ENCODE data around the gene TBCK.

The TBCK gene

GRCh38 chr4:106315968-106316772 is at the start of gene TBCK, which contains the start of gene AIMP1:
TSS of gene TBCK (minus strand) at chr4:106316209. CDS start at chr4:106308960, 7,249 bp downstream.
TSS of gene AIMP1 (plus strand) at chr4:106316550. CDS start at chr4:106325010, 8,460 bp downstream.
- Mint-ChIP-seq H3K27ac (peak within 1 kb of the TSS in 1 of 2 donors; percentile 29), H3K4me3 (no peak within 1 kb of the TSS), H3K9me3 (no peaks in the 10 kb centered on the region), H3K4me1 (peaks cover 42% of the 10 kb centered on the region), H3K27me3 (no peaks in the 10 kb centered on the region)
- ATAC-seq (peak; percentile 93), DNase-seq (peak; percentile 84 to 89)

- H3K9me3 Mint-ChIP-seq, result no peaks in the 10 kb centered on the region
- H3K4me3 Mint-ChIP-seq, result no peak overlapping the region
- no peaks in the 10 kb centered on the region for H3K4me1 Mint-ChIP-seq
- ATAC-seq (no peak), DNase-seq (no peak)
- H3K27me3 Mint-ChIP-seq, result peaks cover 9% of the 10 kb centered on the region
- H3K27ac Mint-ChIP-seq, result no peak overlapping the region
Observed at GRCh38 chr4:106365613-106366012, 49.6 kb upstream of the TBCK start.

GRCh38 chr4:106364282-106364681 is 48.3 kb upstream of the TBCK start:
- H3K27ac Mint-ChIP-seq, result no peak overlapping the region
- no peak overlapping the region for H3K4me3 Mint-ChIP-seq
- H3K9me3 Mint-ChIP-seq, result no peaks in the 10 kb centered on the region
- no peaks in the 10 kb centered on the region for H3K4me1 Mint-ChIP-seq
- no peaks in the 10 kb centered on the region for H3K27me3 Mint-ChIP-seq
- DNase-seq (no peak), ATAC-seq (no peak)

GRCh38 chr4:106362086-106362825 is 46.2 kb upstream of the TBCK start:
- Mint-ChIP-seq H3K4me1 (no peaks in the 10 kb centered on the region), H3K27ac (no peak overlapping the region), H3K4me3 (no peak overlapping the region), H3K9me3 (peaks cover 0 to 4% of the 10 kb centered on the region in 2 donors), H3K27me3 (no peaks in the 10 kb centered on the region)
- no peak for ATAC-seq
- DNase-seq, result no peak

- ATAC-seq (no peak), DNase-seq (no peak)
- Mint-ChIP-seq H3K4me3 (no peak overlapping the region), H3K27me3 (no peaks in the 10 kb centered on the region), H3K9me3 (peaks cover 0 to 4% of the 10 kb centered on the region in 2 donors), H3K27ac (no peak overlapping the region), H3K4me1 (no peaks in the 10 kb centered on the region)
Observed at GRCh38 chr4:106358899-106359298, 42.9 kb upstream of the TBCK start.

DNA sequence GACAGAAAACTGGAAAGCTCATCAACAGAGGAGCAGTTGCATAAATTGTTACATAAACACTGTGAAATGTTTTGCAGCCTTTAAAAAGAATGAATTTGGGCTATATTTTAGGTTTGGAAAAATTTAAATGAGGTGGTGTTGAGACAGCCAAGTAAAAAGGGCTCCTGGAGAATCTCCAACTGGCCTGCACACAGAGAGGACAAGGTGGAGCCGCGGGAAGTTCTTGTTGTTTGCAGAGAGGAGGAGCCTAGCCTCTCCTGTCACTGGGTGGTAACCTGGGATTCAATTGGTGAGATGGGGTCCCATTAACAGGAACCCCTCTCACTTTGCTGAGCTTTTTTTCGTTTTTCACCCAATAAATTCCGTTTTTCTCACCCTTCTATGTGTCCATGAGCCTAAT is 39.2 kb upstream of the TBCK start:
- ATAC-seq (no peak), DNase-seq (no peak)
- no peaks in the 10 kb centered on the region for H3K27me3 Mint-ChIP-seq
- H3K9me3 Mint-ChIP-seq, result peaks cover 0 to 4% of the 10 kb centered on the region in 2 donors
- H3K27ac Mint-ChIP-seq, result no peak overlapping the region
- H3K4me1 Mint-ChIP-seq, result no peaks in the 10 kb centered on the region
- no peak overlapping the region for H3K4me3 Mint-ChIP-seq

DNA sequence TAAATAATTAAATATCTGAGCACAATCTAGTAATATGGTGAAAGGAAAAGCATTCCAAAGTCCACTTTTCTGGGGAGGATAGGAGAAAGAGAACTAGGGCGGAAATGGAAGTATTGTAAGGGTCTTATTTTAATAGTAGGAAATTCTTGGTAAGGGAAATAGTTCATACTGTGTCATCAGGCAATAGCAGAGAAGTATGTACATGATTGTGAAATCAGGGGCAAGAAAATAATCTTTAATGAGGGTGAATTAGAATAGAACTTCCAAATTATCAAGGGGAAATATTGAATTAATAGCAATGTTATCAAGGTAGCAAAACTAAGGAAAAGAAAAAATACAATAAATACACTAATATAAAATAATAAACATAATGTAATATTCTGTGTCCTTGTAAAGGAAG is 37.8 kb upstream of the TBCK start:
- Mint-ChIP-seq H3K4me3 (no peak overlapping the region), H3K9me3 (peaks cover 0 to 4% of the 10 kb centered on the region in 2 donors), H3K4me1 (no peaks in the 10 kb centered on the region), H3K27me3 (no peaks in the 10 kb centered on the region), H3K27ac (no peak overlapping the region)
- DNase-seq (no peak), ATAC-seq (no peak)

GRCh38 chr4:106351016-106351415 is 35.0 kb upstream of the TBCK start:
- DNase-seq, result no peak

GRCh38 chr4:106347167-106347566 is 31.2 kb upstream of the TBCK start:
- Mint-ChIP-seq H3K27ac (no peak overlapping the region), H3K4me1 (peaks cover 21% of the 10 kb centered on the region), H3K27me3 (no peaks in the 10 kb centered on the region), H3K9me3 (no peaks in the 10 kb centered on the region), H3K4me3 (no peak overlapping the region)
- ATAC-seq (no peak), DNase-seq (no peak)

More at GRCh38 chr4:106351016-106351415, 35.0 kb upstream of the TBCK start:
- H3K9me3 Mint-ChIP-seq, result no peaks in the 10 kb centered on the region
- no peak overlapping the region for H3K4me3 Mint-ChIP-seq
- ATAC-seq, result no peak
- no peaks in the 10 kb centered on the region for H3K4me1 Mint-ChIP-seq
- H3K27ac Mint-ChIP-seq, result no peak overlapping the region
- no peaks in the 10 kb centered on the region for H3K27me3 Mint-ChIP-seq

DNA sequence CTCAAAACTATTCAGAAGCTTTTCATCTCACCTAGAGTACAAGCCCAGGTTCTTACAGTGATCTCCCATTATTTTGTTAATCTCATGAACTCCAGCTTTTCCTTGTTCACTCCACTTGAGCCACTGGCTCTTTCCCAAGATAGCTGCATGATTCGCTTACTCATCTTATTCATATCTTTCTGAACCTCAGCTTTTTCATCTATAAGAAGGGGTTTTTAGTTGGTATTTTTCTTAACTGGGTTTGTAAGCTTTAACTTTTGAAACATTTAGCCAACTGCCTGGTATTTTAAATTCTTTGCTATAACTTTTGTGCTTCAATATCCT is 28.6 kb upstream of the TBCK start:
- H3K9me3 Mint-ChIP-seq, result peaks cover under 1 to 8% of the 10 kb centered on the region in 2 donors
- no peak overlapping the region for H3K27ac Mint-ChIP-seq
- H3K4me3 Mint-ChIP-seq, result no peak overlapping the region
- no peak for DNase-seq
- H3K27me3 Mint-ChIP-seq, result no peaks in the 10 kb centered on the region
- peaks cover 46% of the 10 kb centered on the region for H3K4me1 Mint-ChIP-seq
- ATAC-seq, result no peak

- H3K4me1 Mint-ChIP-seq, result peaks cover 52% of the 10 kb centered on the region
- peak overlapping the region in 1 of 2 donors; percentile 41 for H3K27ac Mint-ChIP-seq
- ATAC-seq (no peak), DNase-seq (no peak)
- no peak overlapping the region for H3K4me3 Mint-ChIP-seq
- H3K9me3 Mint-ChIP-seq, result peaks cover 6 to 8% of the 10 kb centered on the region in 2 donors
- H3K27me3 Mint-ChIP-seq, result no peaks in the 10 kb centered on the region
Observed at GRCh38 chr4:106343865-106344646, 28.0 kb upstream of the TBCK start.

GRCh38 chr4:106340774-106341173 is 24.8 kb upstream of the TBCK start:
- Mint-ChIP-seq H3K27ac (no peak overlapping the region), H3K4me3 (no peak overlapping the region), H3K9me3 (peaks cover 15 to 18% of the 10 kb centered on the region in 2 donors), H3K4me1 (peaks cover 58% of the 10 kb centered on the region), H3K27me3 (no peaks in the 10 kb centered on the region)
- ATAC-seq (no peak), DNase-seq (no peak)

DNA sequence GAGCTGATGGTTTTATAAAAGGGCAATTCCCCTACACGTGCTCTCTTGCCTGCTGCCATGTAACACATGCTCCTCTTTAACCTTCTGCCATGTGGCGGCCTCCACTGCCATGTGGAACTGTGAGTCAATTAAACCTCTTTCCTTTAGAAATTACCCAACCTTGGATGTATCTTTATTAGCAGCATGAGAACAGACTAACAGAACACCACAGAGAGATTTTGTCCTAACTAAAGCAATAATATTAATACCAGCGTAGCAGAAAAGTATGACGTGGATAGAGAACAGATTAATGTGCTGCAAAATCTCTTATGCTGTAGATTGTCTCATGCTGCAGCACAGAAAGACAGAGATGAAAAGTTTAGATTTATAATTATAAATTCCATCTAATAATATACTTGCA is 23.4 kb upstream of the TBCK start:
- no peak for DNase-seq
- H3K4me1 Mint-ChIP-seq, result peaks cover 54% of the 10 kb centered on the region
- H3K9me3 Mint-ChIP-seq, result peaks cover 15 to 18% of the 10 kb centered on the region in 2 donors
- H3K27me3 Mint-ChIP-seq, result no peaks in the 10 kb centered on the region
- H3K27ac Mint-ChIP-seq, result no peak overlapping the region
- no peak for ATAC-seq
- no peak overlapping the region for H3K4me3 Mint-ChIP-seq

GRCh38 chr4:106338671-106339070 is 22.7 kb upstream of the TBCK start:
- peaks cover 15 to 18% of the 10 kb centered on the region in 2 donors for H3K9me3 Mint-ChIP-seq
- peaks cover 47% of the 10 kb centered on the region for H3K4me1 Mint-ChIP-seq
- DNase-seq, result no peak
- no peak overlapping the region for H3K27ac Mint-ChIP-seq
- no peak overlapping the region for H3K4me3 Mint-ChIP-seq
- ATAC-seq, result no peak
- H3K27me3 Mint-ChIP-seq, result no peaks in the 10 kb centered on the region

DNA sequence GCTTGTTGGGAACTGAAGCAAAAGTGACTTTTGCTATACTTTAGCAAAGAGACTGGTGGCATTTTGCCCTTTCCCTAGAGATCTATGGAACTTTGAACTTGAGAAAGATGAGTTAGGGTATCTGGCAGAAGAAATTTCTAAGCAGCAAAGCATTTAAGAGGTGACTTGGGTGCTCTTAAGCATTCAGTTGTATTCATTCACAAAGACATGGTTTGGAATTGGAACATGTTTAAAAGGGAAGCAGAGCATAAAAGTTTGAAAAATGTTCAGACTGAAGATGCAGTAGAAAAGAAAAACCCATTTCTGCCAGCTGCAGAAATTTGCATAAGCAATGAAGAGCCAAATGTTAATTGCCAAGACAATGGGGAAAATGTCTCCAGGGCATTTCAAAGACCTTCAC is 21.9 kb upstream of the TBCK start:
- peaks cover 45% of the 10 kb centered on the region for H3K4me1 Mint-ChIP-seq
- no peaks in the 10 kb centered on the region for H3K27me3 Mint-ChIP-seq
- H3K4me3 Mint-ChIP-seq, result no peak overlapping the region
- DNase-seq (no peak), ATAC-seq (no peak)
- no peak overlapping the region for H3K27ac Mint-ChIP-seq
- peaks cover 15 to 18% of the 10 kb centered on the region in 2 donors for H3K9me3 Mint-ChIP-seq

Measured in stimulated activated naive CD8-positive, alpha-beta T cell treated with anti-CD3 and anti-CD28 coated beads, Interleukin-15, amount 100 ng/mL, for 72 hours (primary cell).